Measurements from ENCODE around the gene CCDC178. TPM values are rescaled to one million over a fixed set of nuclear protein-coding genes. Genes with fewer than 3 reads are reported as not detected.

The CCDC178 gene
- total and polyA plus RNA-seq, 2 donors from 2014 or later = 3.7 to 4.6 TPM

GRCh38 chr18:33101316-33101715 is 339.2 kb downstream of the CCDC178 start:
- FAIRE-seq = no peak

GRCh38 chr18:33099626-33100025 is 340.9 kb downstream of the CCDC178 start:
- H3K27ac ChIP-seq (ENCODE audit: low read depth in 2 of 2, low read length in 2 of 2) = no peak overlapping the region
- no peaks in the 10 kb centered on the region for H3K27me3 ChIP-seq (ENCODE audit: control insufficient read depth, insufficient read depth, low read length)
- H3K36me3 ChIP-seq (ENCODE audit: control insufficient read depth in 2 of 3, insufficient read depth in 3 of 3, low read length in 3 of 3) = no peaks in the 10 kb centered on the region
- no peak for TF ChIP-seq CTCF (IDR thresholded peaks at IDR 0.05; ENCODE audit: borderline replicate concordance, extremely low read depth, insufficient read depth)
- DNase-seq (no peak), FAIRE-seq (no peak)
- no peaks in the 10 kb centered on the region for H3K4me1 ChIP-seq (ENCODE audit: control insufficient read depth in 2 of 3, insufficient read depth in 2 of 3, low read depth in 1 of 3, low read length in 3 of 3)
- intact Hi-C loops (cut with DNase I) = no loop called here
- no peak overlapping the region for H3K9ac ChIP-seq (ENCODE audit: low read length in 3 of 3)
- H3K9me3 ChIP-seq (ENCODE audit: control insufficient read depth in 2 of 3, insufficient read depth in 1 of 3, low read length in 3 of 3) = no peaks in the 10 kb centered on the region
- no peak overlapping the region for H3K4me3 ChIP-seq (ENCODE audit: low read length in 3 of 3)

More at GRCh38 chr18:33101316-33101715, 339.2 kb downstream of the CCDC178 start:
- Histone ChIP-seq H3K9ac (ENCODE audit: low read length in 3 of 3) (no peak overlapping the region), H3K27me3 (ENCODE audit: control insufficient read depth, insufficient read depth, low read length) (no peaks in the 10 kb centered on the region), H3K4me3 (ENCODE audit: low read length in 3 of 3) (no peak overlapping the region), H3K27ac (ENCODE audit: low read depth in 2 of 2, low read length in 2 of 2) (no peak overlapping the region), H3K4me1 (ENCODE audit: control insufficient read depth in 2 of 3, insufficient read depth in 2 of 3, low read depth in 1 of 3, low read length in 3 of 3) (no peaks in the 10 kb centered on the region), H3K9me3 (ENCODE audit: control insufficient read depth in 2 of 3, insufficient read depth in 1 of 3, low read length in 3 of 3) (no peaks in the 10 kb centered on the region), H3K36me3 (ENCODE audit: control insufficient read depth in 2 of 3, insufficient read depth in 3 of 3, low read length in 3 of 3) (no peaks in the 10 kb centered on the region)
- TF ChIP-seq CTCF (IDR thresholded peaks at IDR 0.05; ENCODE audit: borderline replicate concordance, extremely low read depth, insufficient read depth) = no peak
- intact Hi-C loops (cut with DNase I) = no loop called here
- no peak for DNase-seq

- Histone ChIP-seq H3K4me3 (ENCODE audit: low read length in 3 of 3) (no peak overlapping the region), H3K9ac (ENCODE audit: low read length in 3 of 3) (no peak overlapping the region), H3K36me3 (ENCODE audit: control insufficient read depth in 2 of 3, insufficient read depth in 3 of 3, low read length in 3 of 3) (no peaks in the 10 kb centered on the region), H3K9me3 (ENCODE audit: control insufficient read depth in 2 of 3, insufficient read depth in 1 of 3, low read length in 3 of 3) (no peaks in the 10 kb centered on the region), H3K27ac (ENCODE audit: low read depth in 2 of 2, low read length in 2 of 2) (no peak overlapping the region), H3K27me3 (ENCODE audit: control insufficient read depth, insufficient read depth, low read length) (no peaks in the 10 kb centered on the region), H3K4me1 (ENCODE audit: control insufficient read depth in 2 of 3, insufficient read depth in 2 of 3, low read depth in 1 of 3, low read length in 3 of 3) (no peaks in the 10 kb centered on the region)
- intact Hi-C loops (cut with DNase I) = no loop called here
- DNase-seq (no peak), FAIRE-seq (no peak)
- TF ChIP-seq CTCF (IDR thresholded peaks at IDR 0.05; ENCODE audit: borderline replicate concordance, extremely low read depth, insufficient read depth) = no peak
These were observed 343.4 kb downstream of the CCDC178 start for GRCh38 chr18:33097126-33097525.

- Histone ChIP-seq H3K4me1 (ENCODE audit: control insufficient read depth in 2 of 3, insufficient read depth in 2 of 3, low read depth in 1 of 3, low read length in 3 of 3) (no peaks in the 10 kb centered on the region), H3K9ac (ENCODE audit: low read length in 3 of 3) (no peak overlapping the region), H3K9me3 (ENCODE audit: control insufficient read depth in 2 of 3, insufficient read depth in 1 of 3, low read length in 3 of 3) (no peaks in the 10 kb centered on the region), H3K27ac (ENCODE audit: low read depth in 2 of 2, low read length in 2 of 2) (no peak overlapping the region), H3K36me3 (ENCODE audit: control insufficient read depth in 2 of 3, insufficient read depth in 3 of 3, low read length in 3 of 3) (no peaks in the 10 kb centered on the region), H3K4me3 (ENCODE audit: low read length in 3 of 3) (no peak overlapping the region), H3K27me3 (ENCODE audit: control insufficient read depth, insufficient read depth, low read length) (no peaks in the 10 kb centered on the region)
- FAIRE-seq (no peak), DNase-seq (no peak)
- TF ChIP-seq CTCF (IDR thresholded peaks at IDR 0.05; ENCODE audit: borderline replicate concordance, extremely low read depth, insufficient read depth) = no peak
- intact Hi-C loops (cut with DNase I) = no loop called here
These were observed 350.1 kb downstream of the CCDC178 start for GRCh38 chr18:33090461-33090860.
